Kasumi-1 (cell line): ENCODE results near the gene GYS2.

ENCODE experiments used
- DNase-seq, 2 experiments: peaks; one replicate each; lab custom pipeline; 2025; lab: John Stamatoyannopoulos, UW

GYS2 gene

GRCh38 chr12:21502872-21503271 lies 101.8 kb downstream of the GYS2 start:
- DNase-seq: no peak

DNA sequence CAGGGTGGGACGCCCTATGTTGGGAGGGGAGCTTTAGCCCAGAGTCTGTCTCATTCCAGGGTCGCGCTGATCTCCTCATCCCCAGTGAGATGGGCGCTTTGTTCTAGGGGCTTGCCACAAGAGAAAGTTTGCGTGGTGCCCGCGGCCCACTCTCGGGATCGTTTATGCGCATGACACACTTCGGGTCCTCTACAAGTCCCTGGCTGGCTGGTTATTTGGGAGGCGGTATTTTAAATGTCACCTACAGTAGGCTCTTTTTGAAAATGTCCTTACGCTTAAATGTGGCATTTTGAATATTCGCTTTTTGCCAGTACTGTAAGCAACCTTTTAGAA lies 102.5 kb downstream of the GYS2 start:
- peak; percentile 44 to 45 for DNase-seq

DNA sequence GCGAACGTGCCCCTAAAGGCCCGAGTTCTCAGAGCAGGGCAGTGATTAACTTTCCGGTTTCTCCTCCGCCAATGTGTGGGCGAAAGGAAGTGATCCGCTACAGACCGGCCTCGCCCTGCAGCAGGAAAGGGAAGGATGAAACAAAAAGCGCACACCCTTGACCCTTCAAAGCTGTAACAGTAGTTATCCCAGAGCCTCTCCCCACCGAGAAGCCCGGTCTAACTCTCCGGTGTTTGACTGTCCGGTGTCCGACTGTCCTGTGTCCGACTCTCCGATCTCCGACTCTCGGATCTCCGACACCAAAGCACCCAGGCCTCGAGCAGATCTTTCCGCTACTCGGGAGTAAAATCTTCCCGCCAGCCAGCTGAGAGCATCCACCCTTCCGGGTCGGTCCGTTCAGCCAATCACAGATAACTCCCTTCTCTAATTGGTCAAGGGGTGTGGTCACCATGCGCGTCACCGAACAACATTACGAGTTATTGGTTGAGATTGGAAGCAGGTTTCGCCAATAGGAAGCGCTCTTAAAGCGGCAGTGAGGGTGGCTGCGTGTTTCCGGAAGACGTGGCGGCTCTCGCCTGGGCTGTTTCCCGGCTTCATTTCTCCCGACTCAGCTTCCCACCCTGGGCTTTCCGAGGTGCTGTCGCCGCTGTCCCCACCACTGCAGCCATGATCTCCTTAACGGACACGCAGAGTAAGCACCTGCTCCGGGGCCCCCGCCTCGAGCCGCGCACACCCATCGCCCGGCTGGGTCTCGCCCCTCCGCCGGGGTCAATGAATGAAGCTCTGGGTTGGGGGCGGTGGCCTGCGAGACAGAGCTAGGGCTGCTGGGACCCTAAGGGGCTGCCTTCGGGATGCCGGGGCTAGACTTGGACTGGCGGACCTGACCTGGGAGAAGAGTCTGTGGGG lies 103.1 kb downstream of the GYS2 start, which contains the start of the genes GOLT1B and RECQL:
Gene GOLT1B (plus strand): TSS at position 532 of the 906 bp plus-strand sequence. CDS start 135 bp downstream, at position 667.
Gene RECQL (minus strand): TSS at position 378 of the 906 bp plus-strand sequence. CDS start 2,065 bp downstream, outside the sequence.
- DNase-seq: peak; percentile 99

GRCh38 chr12:21500786-21501257 lies 103.8 kb downstream of the GYS2 start:
- no peak for DNase-seq

- DNase-seq: no peak
Observed at GRCh38 chr12:21499765-21500164, 104.9 kb downstream of the GYS2 start.
